ENCODE data around the gene EXOC6. TPM values are rescaled to one million over a fixed set of nuclear protein-coding genes. Genes with fewer than 3 reads are reported as not detected.
A peak's percentile ranks its signal among the peaks of the same experiment; 100 is the strongest.

Gene EXOC6
- polyA plus RNA-seq, 1 experiment: 23.8 TPM

- DNase-seq (ENCODE audit: low read depth): no peak
- TF ChIP-seq CTCF (IDR thresholded peaks at IDR 0.05; ENCODE audit: insufficient read depth, low read depth, low read length): peak; percentile 54
- Histone ChIP-seq H3K36me3 (ENCODE audit: control insufficient read depth, insufficient read depth, low read length) (no peaks in the 10 kb centered on the region), H3K4me3 (ENCODE audit: low read depth, low read length) (no peak overlapping the region), H3K27me3 (ENCODE audit: control insufficient read depth, insufficient read depth, low read length) (no peaks in the 10 kb centered on the region)
- ChIA-PET CTCF (interaction anchor here (0.8 to 2.7 kb wide), 15 partner anchors 11 to 547 kb away, joined by 3 to 15 read pairs (median 4); no protein-coding TSS in a partner anchor), POLR2A (no interaction called here)
These were observed 117.0 kb downstream of the EXOC6 start for GRCh38 chr10:92965314-92965713.

- ChIA-PET CTCF (interaction anchor here (1.0 to 1.8 kb wide), 3 partner anchors 11 to 72 kb away, joined by 3 to 4 read pairs (median 4); no protein-coding TSS in a partner anchor), POLR2A (no interaction called here)
- Histone ChIP-seq H3K36me3 (ENCODE audit: control insufficient read depth, insufficient read depth, low read length) (no peaks in the 10 kb centered on the region), H3K27me3 (ENCODE audit: control insufficient read depth, insufficient read depth, low read length) (no peaks in the 10 kb centered on the region), H3K4me3 (ENCODE audit: low read depth, low read length) (no peak overlapping the region)
- DNase-seq (ENCODE audit: low read depth): no peak
- TF ChIP-seq CTCF (IDR thresholded peaks at IDR 0.05; ENCODE audit: insufficient read depth, low read depth, low read length): no peak
These were observed 119.3 kb downstream of the EXOC6 start for GRCh38 chr10:92967641-92968040.

GRCh38 chr10:92969151-92969550 lies 120.8 kb downstream of the EXOC6 start:
- CTCF ChIA-PET: interaction anchor here (1.1 to 1.3 kb wide), 2 partner anchors 9 to 27 kb away, joined by 3 read pairs; no protein-coding TSS in a partner anchor
- Histone ChIP-seq H3K36me3 (ENCODE audit: control insufficient read depth, insufficient read depth, low read length) (no peaks in the 10 kb centered on the region), H3K27me3 (ENCODE audit: control insufficient read depth, insufficient read depth, low read length) (no peaks in the 10 kb centered on the region), H3K4me3 (ENCODE audit: low read depth, low read length) (no peak overlapping the region)
- POLR2A ChIA-PET: no interaction called here
- no peak for DNase-seq (ENCODE audit: low read depth)
- TF ChIP-seq CTCF (IDR thresholded peaks at IDR 0.05; ENCODE audit: insufficient read depth, low read depth, low read length): no peak

- POLR2A ChIA-PET: interaction anchor here (0.5 kb wide), 1 partner anchor 510 kb away, joined by 3 read pairs; no protein-coding TSS in a partner anchor
- CTCF ChIA-PET: interaction anchor here (0.6 to 1.2 kb wide), 3 partner anchors 13 to 313 kb away, joined by 3 to 4 read pairs (median 3); no protein-coding TSS in a partner anchor
- DNase-seq (ENCODE audit: low read depth): no peak
- Histone ChIP-seq H3K36me3 (ENCODE audit: control insufficient read depth, insufficient read depth, low read length) (no peaks in the 10 kb centered on the region), H3K4me3 (ENCODE audit: low read depth, low read length) (no peak overlapping the region), H3K27me3 (ENCODE audit: control insufficient read depth, insufficient read depth, low read length) (no peaks in the 10 kb centered on the region)
- no peak for TF ChIP-seq CTCF (IDR thresholded peaks at IDR 0.05; ENCODE audit: insufficient read depth, low read depth, low read length)
These were observed 122.2 kb downstream of the EXOC6 start for GRCh38 chr10:92970301-92971070.

GRCh38 chr10:92972066-92972870 lies 123.9 kb downstream of the EXOC6 start:
- Histone ChIP-seq H3K36me3 (ENCODE audit: control insufficient read depth, insufficient read depth, low read length) (no peaks in the 10 kb centered on the region), H3K27me3 (ENCODE audit: control insufficient read depth, insufficient read depth, low read length) (no peaks in the 10 kb centered on the region), H3K4me3 (ENCODE audit: low read depth, low read length) (no peak overlapping the region)
- peak; percentile 77 for DNase-seq (ENCODE audit: low read depth)
- POLR2A ChIA-PET: no interaction called here
- no peak for TF ChIP-seq CTCF (IDR thresholded peaks at IDR 0.05; ENCODE audit: insufficient read depth, low read depth, low read length)
- CTCF ChIA-PET: interaction anchor here (0.9 to 1.8 kb wide), 5 partner anchors 9 to 66 kb away, joined by 3 to 6 read pairs (median 4); no protein-coding TSS in a partner anchor

Data from BJ (cell line).